CD1c-positive myeloid dendritic cell (primary cell): Measurements from ENCODE around the gene MICALL2.

Experiments used
- DNase-seq: peaks from one replicate; pipeline ENCODE4 v3.0.0-alpha.2; 2016; ENCODE audit errors: extremely low spot score

MICALL2 gene

DNA sequence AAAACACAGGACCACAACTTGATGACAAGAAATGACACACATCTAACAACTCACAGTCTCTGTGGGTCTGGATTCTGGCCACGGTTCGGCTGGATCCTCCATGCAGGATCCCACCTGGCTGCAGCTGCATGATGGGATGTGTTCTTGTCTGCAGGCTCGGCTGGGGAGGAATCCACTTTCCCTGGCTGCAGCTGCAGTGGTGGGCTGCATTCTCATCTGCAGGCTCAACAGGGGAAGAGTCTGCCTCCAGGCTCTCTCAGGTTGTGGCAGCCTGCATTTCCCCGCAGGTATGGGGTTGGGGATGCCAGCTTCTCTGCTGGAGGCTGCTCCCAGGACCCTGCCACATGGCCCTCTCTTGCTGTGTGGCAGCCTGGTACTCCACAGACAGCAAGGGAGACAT lies 64.9 kb downstream of the MICALL2 start:
- DNase-seq: no peak

DNA sequence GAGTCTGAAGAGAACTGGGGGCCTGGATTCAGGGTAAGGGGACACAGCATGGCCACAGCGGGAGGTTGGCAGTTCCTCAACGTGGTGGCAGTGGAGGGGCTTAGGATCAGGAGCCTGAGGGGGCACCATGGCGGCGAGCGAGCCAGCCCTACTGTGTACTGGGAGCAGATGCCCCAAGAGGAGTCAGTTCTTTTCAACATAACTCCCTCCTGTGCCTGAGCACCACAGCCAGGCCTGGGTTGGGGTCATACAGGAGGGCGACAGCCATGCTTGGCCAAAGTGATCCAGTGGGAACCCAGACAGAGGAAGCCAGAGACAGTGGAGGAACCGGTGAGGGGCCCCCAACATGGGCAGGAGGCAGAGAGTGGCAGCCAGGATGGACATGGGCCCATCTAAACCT lies 65.8 kb downstream of the MICALL2 start:
- no peak for DNase-seq

DNA sequence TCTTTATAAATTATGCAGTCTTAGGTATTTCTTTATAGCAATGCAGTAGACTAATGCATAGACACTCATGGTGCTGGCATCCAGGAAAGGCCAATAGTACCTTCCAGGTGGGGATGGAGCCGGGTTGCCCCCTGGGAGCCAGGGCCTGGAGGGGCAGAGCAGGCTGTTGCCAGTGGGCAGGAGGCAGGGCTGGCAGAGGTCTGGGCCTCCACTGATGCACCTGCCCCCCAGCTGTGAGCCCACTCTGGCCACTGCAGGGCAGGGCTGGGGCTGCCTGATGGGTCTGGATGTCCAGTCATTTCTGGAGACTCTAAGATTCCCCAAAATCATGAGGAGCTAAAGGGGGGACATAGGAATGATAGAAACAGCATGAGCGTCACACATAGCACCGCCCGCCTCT lies 66.7 kb downstream of the MICALL2 start:
- DNase-seq: no peak

DNA sequence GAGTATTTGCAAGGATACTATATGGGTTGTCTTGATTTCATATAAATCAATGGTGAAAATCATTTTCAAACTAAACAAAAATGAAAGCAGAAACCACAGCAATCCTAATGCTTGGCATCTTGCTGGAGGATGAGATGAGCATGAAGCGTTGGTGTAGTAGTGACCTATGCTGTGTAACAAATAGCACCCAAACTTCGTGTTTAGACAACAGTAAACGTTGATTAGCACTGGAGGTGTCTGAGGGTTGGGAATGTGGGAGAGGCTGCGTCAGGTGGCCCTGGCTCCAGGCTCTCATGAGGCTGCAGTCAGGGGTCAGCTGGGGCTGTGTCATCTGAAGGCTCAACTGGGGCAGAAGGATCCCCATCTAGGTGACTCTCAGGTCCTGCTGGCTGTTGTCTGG lies 67.8 kb downstream of the MICALL2 start:
- no peak for DNase-seq

DNA sequence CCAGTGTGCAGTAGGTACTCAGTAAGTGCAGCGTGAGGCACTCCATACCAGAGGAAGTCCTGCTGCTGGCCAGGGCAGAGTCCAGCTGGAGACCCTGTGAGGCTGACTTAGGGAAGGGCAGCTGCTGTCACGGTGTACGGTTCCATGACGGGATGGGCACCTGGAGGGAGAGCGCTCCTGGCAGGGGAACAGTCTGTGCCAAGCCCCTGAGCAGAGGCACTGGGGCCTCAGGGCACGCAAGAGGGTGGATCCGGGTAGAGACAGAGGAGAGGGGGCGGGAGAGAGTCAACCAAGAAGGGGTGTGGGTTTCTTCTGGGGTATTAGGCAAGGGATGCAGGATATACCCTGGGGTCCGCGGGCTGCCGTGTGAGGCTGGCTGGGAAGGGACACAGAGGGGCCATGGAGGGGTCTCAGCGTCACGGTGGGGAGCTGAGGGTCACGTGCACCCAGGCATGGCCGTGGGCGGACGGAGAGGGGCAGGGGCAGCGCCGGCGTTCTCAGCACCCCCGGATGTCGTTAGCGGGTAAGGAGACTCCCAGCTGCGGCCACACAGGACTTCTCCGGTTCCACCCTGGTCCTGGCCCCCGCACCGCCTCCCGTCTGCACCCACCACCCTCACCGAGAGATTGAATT lies 70.5 kb downstream of the MICALL2 start:
- no peak for DNase-seq

DNA sequence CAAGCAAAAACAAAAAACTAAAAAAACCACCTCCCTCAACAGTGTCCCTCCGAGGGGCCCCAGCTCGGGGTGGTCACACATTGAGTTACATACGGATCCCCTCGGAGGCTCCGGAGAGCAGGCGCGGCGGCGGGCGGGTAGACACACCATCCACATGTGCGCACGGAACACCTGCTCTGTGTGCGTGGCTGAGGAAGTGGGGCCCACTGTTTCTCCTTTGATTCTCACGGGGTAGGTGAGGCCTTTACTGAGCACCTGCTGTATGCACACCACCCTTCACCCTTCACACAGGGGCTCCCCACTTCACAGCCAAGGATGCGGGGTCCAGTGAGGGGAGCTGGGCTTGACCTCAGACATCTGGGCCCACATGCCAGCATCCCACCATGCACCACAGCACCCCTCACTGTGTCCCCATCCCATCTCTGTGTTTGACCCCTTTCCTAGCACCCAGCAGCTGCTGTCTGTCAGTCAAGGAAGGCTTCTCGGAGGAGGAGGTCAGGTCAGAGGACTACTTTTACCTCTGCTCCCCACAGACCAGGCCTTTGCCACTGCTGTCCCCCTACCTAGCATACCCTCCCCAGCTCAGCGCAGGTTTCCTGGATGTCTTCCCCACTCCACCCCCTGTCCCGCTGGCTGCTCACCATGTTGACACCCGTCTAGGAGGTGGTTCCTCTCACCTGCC lies 71.1 kb downstream of the MICALL2 start:
- DNase-seq: no peak

DNA sequence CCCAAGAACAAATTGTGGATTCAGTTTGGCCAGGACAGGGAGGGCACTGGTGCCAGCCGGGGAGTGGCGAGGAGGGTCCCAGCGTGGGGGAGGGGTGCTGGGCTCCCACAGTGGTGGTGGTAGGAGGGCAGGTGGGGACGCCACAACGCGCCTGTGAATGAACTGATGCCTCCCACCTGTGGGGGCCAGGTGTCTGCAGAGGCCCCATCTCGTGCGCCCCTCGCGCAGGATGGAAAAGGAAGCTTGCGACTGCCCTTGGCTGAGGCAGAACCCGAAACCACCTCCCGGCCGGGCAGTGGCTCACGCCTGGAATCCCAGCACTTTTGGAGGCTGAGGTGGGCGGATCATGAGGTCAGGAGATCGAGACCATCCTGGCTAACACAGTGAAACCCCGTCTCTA lies 72.0 kb downstream of the MICALL2 start:
- DNase-seq: no peak

DNA sequence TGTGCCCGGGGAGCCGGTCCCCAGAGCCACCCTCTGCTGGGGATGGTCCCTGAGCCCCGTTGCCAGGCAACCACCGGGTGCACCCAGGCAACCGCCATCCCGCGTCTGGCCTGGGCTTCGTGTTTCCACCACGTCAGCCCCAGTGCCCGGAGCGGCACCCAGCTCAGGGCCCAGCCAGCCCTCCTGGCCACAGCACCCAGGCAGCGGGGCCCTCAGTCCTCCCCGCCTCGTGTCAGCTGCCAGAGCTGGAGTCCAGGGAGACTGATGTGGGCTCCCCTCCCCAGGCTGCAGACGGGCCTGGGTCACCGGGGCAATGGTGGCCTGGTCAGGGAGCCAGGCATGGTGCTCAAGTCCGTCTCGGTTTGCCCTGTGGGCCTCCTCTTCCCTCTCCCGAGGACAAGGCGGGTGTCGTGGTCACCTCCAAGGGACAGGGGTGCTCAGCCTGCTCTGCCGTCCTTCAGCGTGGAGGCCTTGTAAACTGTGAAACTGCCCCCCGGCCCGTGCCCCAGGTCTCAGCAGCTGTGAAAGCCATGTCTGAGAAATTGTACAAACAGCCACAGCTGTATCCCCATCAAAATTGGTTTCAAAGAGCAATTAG lies 72.5 kb downstream of the MICALL2 start:
- no peak for DNase-seq

DNA sequence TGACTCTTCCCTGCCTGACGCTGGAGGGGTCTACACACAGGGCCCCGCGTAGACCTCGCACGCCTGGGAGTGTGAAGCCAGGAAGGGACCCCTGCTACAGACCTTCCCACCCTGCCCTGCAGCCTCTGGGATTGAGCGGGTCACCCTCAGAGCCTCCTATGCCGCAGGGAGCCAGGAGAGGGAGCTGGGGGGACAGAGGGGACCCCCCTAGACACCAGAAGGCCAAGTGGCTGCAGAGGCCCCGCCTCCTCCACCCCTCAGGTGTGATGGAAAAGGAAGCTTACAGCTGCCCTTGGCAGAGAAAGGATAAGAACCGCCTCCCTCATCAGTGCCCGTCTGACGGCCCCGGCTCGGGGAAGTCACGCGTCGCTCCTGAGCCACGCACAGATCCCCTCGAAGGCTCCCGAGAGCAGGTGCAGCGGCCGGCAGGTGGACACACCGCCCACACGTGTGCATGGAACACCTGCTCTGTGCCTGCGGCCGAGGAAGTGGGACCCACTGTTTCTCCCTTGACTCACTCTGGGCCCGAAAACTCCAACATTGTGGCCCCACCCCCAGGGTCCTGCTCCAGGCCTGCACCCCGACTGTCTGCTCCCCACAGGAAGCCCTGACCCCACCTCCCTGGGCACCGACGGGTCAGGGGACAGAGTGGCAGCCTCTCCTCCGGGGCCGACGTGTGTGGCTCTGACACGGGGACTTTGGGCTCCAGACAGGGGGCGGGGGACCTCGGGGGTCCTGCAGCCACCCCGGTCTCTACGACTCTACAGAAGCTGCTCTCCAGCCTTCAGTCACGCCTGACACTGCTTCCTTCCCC lies 73.3 kb downstream of the MICALL2 start:
- DNase-seq: no peak

DNA sequence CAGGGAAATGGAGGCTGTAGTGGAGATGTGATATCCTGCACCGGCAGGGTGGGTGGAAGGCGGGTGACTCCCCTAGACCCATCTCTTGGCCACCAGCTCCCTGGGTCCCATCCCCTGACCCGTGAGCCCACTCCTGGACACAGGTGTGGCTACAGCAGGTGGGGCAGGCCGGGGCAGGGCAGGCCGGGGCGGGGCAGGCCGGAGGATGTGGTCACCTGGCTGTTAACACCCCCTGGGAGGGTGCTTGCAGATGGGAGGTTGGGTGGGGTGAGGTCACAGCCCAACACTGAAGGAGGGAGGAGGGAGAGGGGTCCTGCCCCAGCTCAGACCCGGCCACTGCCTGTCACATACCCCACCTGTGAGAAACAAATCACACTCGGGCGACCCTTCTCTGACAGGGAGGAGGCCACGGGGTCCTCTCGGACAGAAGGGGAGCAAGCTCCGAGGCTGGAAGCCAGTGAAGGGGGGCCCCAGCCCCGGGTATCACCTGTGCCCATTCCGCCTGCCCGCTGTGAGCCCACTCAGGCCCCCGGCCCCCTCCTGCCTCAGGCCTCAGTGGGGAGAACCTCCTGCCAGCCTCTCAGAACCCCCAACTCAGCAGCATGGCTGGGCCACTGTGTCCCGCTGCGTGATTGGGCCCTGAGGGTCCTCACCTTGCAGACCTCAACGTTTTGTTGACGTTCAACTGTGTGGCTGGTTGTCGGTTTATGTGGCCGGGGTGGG lies 74.0 kb downstream of the MICALL2 start:
- no peak for DNase-seq
